Stimulated activated naive CD4-positive, alpha-beta T cell treated with Interleukin-2 at 50 U/mL for 16 hours (primary cell): ENCODE results near the gene OSER1.

Experiments
- DNase-seq: peaks from one replicate; lab custom pipeline; 2025; lab: John Stamatoyannopoulos, UW

OSER1 gene

GRCh38 chr20:44173846-44174245, 36.7 kb downstream of the OSER1 start:
- DNase-seq, result no peak

- no peak for DNase-seq
Measured at GRCh38 chr20:44173116-44173515, 37.5 kb downstream of the OSER1 start.

- DNase-seq, result no peak
Measured at GRCh38 chr20:44172572-44172950, 38.0 kb downstream of the OSER1 start.

- no peak for DNase-seq
Measured at GRCh38 chr20:44171775-44172571, 38.6 kb downstream of the OSER1 start.

- DNase-seq, result no peak
Measured at GRCh38 chr20:44170816-44171410, 39.7 kb downstream of the OSER1 start.

GRCh38 chr20:44167736-44168135, 42.8 kb downstream of the OSER1 start:
- no peak for DNase-seq

- DNase-seq, result no peak
Measured at GRCh38 chr20:44166477-44166876, 44.1 kb downstream of the OSER1 start.

GRCh38 chr20:44166008-44166407, 44.6 kb downstream of the OSER1 start:
- DNase-seq, result no peak

GRCh38 chr20:44160133-44160532, 50.4 kb downstream of the OSER1 start:
- DNase-seq, result no peak

GRCh38 chr20:44159711-44160110, 50.9 kb downstream of the OSER1 start:
- no peak for DNase-seq

- no peak for DNase-seq
Measured at GRCh38 chr20:44159125-44159524, 51.4 kb downstream of the OSER1 start.

GRCh38 chr20:44157061-44157460, 53.5 kb downstream of the OSER1 start:
- DNase-seq, result no peak

- DNase-seq, result no peak
Measured at GRCh38 chr20:44154521-44155001, 56.0 kb downstream of the OSER1 start.

- no peak for DNase-seq
Measured at GRCh38 chr20:44153636-44154043, 56.9 kb downstream of the OSER1 start.

GRCh38 chr20:44151621-44152416, 58.8 kb downstream of the OSER1 start:
- DNase-seq, result no peak

- no peak for DNase-seq
Measured at GRCh38 chr20:44146272-44146671, 64.3 kb downstream of the OSER1 start.
